HG03108 (cell line): ENCODE data around the gene TXNDC2.
"Not testable (repeated sequence)": the region's sequence is repeated elsewhere in the genome, so short reads cannot be mapped to it uniquely, and the experiment has no call there.

Source experiments
- ATAC-seq: cut with Tn5 transposase; IDR thresholded peaks from one replicate; pipeline ENCODE4 v1.9.1; 2021; ENCODE audit warnings: moderate library complexity; ENCODE audit not compliant: unreplicated experiment

The TXNDC2 gene

DNA sequence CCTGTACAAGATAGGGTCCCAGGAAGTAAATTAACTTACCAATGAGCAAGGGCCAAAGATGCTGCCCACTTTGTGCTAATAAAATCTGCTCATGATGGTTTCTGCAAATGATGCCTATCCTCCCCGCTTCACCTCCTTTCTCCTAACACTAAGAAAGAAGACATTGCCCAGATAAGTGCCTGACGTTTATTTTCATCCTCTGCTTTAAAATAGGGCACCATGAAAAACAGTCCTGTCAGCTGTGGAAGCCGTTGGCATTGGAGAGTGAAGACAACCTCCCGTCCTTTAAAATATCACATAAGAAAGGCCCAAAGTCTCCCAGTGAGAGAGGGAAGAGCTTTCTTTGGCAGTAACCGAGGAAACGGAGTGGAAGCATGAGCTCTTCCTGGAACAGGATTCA lies 1.7 kb upstream of the TXNDC2 start:
- ATAC-seq = no peak

DNA sequence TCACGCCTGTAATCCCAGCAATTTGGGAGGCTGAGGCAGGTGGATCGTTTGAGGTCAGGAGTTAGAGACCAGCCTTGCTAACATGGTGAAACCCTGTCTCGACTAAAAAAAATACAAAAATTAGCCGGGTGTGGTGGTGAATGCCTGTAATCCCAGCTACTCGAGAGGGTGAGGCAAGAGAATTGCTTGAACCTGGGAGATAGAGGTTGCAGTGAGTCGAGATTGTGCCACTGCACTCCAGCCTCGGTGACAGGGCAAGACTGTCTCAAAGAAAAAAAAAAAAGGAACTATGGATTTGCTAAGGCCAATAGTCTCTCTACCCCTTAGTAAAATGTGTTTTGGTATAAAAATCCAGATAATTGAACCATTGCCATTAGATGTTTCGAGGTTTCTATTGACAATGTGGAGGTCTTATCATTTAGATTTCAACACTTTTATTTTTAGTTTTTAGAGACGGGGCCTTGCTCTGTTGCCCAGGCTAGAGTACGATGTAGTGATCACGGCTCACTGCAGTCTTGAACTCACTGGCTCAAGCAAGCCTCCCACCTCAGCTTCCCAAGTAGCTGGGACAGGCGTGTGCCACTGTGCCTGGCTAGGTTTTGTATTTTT lies 1.1 kb upstream of the TXNDC2 start:
- no peak for ATAC-seq

DNA sequence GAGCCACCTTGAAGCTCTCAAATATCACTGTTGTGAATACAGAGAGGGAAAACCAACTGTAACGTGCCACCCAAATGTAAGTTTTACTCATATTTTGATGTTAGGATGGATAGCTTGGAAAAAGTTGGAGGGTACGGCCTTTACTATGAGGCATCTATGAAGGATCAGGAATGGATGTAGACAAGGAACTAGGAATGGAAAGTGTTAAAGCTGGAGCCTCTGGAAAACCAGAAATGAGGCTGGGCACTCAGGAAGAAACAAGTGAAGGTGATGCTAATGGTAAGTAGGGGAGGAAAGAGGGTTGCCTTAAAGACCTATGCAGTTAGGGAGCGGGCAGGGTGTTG lies 204 bp downstream of the TXNDC2 start:
- ATAC-seq = no peak

DNA sequence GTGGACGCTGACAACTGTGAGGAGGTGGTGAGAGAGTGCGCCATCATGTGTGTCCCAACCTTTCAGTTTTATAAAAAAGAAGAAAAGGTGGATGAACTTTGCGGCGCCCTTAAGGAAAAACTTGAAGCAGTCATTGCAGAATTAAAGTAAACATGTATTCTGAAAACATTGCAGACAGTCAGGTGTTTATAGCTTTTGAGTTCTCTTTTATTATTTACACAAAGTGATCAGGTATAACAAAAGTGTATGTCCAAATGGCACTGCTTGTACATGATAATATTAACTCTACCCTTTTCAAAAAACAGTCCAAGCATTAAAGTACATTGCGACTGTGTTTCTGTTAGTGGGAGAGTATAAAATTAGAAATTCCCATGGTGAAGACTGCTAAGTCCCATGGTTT lies 2.2 kb downstream of the TXNDC2 start:
- no peak for ATAC-seq

DNA sequence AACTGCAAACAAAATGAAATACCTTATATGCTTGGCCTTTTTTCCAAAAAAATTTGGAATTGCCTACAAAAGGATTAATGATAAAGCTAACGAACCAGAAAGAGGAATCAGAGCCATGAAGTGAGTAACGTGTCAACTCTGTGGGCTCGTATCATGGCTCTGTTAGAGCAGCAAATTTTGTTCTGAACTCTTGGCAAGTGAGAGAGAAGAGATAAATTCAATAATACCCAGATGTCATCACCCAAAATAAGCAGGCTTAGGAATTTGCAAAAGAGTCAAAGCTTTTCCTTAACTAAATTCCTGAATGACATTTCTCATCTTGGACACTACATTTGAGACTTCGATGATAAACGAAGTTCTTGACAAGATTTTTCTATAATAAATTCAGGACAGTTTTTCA lies 4.4 kb downstream of the TXNDC2 start:
- no peak for ATAC-seq

DNA sequence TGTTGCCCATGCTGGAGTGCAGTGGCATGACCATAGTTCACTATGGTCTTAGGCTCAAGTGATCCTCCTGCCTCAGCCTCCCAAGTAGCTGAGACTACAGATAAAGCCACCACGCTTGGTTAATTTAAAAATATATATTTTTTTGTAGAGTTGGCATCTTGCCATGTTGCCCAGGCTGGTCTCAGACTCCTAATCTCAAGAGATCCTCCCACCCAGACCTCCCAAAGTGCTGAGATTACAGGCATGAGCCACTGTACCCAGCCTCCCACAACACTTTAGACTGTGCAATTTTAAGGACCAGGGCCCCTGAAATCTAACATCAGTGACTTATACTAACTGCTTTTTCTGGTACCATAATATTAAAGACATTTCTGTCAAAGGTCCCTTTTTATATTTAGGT lies 5.2 kb downstream of the TXNDC2 start:
- ATAC-seq = no peak

DNA sequence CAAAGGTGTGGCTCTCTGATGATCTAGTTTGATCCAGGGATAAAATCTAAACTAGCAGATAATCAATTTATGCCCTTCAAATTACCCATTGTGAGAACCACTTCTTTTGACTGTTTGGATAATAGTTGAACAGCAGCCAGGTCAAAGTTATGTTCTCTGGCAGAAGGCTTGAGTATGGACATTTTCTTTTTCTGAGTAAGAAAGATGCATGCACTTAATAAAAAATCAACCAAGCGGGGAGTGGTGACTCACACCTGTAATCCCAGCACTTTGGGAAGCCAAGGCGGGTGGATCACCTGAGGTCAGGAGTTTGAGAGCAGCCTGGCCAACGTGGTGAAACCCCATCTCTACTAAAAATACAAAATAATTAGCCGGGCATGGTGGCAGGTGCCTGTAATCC lies 5.7 kb downstream of the TXNDC2 start:
- not testable (repeated sequence) for ATAC-seq

DNA sequence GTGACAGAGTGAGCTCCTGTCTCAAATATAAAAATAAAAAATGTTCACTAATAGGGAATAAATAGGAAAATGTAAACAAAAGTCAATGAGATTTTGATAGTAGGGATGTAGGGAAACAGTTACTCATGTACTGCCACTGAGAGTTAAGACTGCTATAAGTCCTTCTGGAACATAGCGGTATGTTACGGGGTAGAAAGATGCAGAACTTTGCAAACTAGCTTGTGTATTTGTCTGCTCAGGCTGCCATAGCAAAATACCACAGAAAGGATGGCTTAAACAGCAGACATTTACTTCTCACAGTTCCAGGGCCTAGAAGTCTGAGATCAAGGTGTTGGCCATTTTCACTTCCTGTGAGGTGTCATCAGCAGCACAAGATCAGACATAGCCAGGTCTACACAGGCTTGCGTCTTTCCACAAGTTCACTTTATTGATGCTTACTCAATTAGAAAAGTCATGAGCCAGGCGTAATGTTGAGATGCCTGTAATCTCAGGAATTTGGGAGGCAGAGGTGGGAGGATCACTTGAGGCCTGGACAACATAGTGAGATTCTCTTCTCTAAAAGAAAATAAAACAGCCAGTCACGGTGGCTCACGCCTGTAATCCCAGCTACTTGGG lies 8.8 kb downstream of the TXNDC2 start:
- ATAC-seq = no peak

DNA sequence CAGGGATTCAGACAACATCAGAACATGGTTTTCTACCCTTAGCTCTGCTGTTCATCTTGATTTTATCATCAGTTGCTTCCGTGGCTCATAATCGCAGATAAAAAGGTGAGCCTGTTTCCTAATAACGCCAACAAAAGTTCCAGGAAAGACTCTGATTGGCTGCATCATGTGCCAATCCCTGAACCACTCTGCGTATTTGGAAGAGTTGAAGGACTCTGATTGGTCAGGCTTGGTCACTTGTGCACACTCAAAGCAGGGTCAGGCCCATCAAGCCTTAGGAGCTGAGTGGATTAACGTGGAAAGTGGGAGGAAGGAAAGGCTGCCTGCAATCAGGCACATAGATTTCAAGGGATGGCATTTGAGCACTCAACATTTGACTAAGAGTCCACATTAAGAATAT lies 11.4 kb downstream of the TXNDC2 start:
- no peak for ATAC-seq

DNA sequence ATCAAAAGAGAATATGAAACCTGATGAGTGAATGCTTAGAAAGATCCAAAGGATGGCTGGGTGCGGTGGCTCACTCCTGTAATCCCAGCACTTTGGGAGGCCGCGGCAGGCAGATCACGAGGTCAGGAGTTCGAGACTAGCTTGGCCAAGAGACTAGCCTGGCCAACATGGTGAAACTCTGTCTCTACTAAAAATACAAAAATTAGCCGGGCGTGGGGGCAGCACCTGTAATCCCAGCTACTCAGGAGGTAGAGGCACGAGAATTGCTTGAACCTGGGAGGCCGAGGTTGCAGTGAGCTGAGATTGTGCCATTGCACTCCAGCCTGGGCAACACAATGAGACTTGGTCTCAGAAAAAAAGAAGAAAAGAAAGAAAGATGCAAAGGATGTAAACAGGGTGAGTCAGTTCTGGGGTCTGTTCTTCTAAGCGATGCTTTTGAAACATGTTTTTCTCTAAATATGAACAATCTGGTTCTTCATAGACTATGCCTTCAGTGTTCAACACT lies 12.1 kb downstream of the TXNDC2 start:
- ATAC-seq = not testable (repeated sequence)

DNA sequence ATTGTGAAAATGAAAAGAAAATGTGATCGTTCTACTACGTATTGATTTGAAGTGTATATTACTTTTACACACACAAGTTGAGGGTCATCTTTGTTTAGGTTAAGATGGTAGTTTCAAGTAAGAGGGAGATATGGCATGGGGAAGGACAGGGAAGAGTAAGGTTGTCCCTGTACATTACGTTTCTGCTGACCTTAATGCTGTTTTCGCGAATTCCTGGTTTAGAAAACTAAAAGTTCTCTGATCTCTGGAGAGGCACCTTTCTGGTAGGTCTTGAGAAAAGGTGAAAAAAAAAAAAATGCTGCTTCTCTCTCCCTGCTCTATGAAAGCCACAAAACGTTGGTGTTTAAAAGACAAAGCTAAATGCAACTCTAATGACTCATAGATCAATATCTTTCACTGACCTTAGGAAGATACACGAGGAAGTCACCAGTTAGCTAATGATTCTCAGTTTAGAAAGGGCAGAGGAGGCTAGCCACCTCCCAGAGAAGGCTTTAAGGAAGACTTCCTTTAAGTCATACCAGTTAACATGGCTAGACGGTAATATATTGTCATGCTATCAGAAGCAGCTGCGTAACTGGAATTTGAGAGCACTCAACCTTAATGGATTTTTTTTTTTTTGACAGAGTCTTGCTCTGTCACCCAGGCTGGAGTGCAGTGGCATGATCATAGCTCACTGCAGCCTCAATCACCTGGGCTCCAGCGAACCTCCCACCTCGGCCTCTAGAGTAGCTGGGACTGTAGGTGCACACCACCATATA lies 13.2 kb downstream of the TXNDC2 start:
- ATAC-seq = no peak

DNA sequence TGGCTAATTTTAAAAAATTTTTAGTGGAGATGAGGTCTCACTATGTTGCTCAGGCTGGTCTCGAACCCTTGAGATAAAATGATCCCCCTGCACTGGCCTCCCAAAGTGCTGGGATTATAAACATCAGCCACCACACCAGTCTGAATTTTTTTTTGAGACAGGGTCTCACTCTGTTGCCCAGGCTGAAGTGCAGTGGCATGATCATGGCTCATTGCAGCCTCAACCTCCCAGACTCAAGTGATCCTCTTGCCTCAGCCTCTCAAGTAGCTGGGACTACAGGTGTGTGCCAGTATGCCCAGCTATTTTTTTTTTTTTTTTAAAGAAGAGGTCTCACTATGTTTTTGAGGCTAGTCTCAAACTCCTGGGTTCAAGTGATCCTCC lies 13.8 kb downstream of the TXNDC2 start:
- ATAC-seq = not testable (repeated sequence)

DNA sequence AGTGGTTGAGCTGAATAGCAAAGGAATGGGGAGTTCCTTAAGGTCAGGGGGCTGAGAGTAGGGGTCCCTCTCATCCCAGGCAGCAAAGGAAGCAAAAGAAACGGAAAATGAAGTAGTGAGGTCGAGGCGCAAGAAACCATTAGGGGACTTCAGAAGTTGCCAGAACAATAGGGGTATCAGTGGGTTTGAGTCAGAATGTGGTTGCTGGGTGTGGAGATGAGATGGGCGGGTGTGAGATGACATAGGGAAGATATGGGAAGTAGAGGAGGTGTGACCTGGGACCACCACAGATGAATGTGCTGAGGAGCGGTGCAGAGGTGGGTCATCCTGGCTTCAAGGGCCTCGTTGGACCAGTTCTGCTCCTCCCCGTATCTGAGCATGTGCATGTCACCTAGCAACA lies 14.9 kb downstream of the TXNDC2 start:
- no peak for ATAC-seq

DNA sequence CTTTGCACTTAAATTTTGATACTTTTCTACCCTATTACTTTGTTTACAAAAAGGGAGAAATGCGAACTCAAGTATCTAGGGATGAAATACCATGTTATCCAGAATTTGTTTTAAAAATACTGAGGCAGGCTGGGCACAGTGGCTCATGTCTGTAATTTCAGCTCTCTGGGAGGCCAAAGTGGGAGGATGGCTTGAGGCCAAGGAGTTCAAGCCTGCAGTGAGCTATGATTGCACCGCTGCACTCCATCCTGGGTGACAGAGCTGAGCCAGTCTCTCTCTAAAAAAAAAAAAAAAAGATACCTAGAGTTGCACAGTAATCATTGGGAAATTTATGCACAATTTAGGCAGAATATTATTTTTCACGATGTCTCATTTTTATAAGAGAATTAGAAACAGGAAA lies 15.6 kb downstream of the TXNDC2 start:
- ATAC-seq = no peak

DNA sequence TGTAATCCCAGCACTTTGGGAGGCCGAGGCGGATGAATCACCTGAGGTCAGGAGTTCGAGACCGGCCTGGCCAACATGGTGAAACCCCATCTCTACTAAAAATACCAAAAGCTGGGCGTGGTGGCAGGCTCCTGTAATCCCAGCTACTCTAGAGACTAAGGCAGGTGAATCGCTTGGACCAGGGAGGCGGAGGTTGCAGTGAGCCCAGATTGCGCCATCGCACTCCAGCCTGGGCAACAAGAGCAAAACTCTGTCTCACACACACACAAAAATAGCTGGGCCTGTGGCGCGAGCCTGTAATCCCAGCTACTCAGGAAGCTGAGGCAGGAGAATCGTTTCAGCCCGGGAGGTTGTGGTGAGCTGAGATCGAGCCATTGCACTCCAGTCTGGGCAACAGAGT lies 16.5 kb downstream of the TXNDC2 start:
- not testable (repeated sequence) for ATAC-seq

DNA sequence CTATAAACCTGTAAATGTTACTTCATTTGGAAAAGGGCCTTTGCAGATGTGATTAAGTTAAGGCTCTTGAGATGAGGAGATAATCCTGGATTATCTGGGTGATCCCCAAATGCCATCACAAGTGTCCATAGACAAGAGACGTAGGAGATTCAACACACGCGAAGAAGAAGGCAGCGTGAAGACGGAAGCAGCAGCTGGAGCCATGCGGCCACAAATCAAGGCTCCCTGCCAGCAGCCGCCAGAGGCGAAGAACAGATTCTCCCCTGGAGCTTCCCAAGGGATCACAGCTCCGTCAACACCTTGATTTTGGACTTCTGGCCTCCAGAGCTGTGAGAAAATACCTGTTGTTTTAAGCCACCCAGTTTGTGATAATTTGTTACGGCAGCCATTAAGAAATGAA lies 17.1 kb downstream of the TXNDC2 start:
- ATAC-seq = no peak

DNA sequence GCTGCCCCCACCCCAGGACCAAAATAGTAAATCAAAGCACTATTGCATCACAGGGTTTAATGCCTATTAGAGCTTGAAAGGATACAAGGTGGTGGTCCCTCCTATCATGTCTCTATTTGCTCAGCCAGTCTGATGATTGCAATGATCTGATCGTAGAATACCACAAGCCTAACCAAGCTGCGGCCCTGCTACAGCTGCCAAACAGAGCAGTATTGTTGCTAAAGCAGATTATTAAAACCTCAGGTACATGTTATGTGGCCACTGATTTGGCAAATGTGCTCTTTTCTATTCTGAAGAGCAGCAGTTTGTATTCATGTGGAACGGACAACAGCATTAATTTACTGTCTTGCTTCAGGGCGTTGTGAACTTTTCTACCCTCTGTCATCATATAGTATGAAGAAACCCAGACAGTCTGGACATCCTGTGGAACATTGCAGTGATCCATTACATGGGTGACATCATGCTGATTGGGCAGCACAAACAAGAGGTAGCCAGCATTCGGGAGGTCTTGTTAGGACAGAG lies 19.7 kb downstream of the TXNDC2 start:
- no peak for ATAC-seq

DNA sequence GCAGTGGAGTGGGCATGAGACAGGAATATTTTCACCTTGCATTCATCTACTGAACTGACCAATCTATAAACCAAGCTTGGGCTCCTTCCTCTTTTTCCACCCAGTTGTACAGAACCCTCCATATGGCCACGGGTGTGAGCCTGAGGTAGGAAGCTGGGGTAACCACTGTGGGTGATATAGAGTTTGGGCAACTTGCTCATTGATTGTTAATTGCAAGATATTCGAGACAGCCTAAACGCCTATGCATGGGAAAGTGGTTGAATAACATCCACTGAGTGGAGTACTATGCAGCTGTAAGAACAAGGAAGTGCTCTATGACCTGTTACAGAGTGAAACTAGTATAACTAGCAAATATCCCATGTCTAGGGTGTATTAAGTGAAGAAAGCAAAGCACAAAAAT lies 20.7 kb downstream of the TXNDC2 start:
- ATAC-seq = no peak

DNA sequence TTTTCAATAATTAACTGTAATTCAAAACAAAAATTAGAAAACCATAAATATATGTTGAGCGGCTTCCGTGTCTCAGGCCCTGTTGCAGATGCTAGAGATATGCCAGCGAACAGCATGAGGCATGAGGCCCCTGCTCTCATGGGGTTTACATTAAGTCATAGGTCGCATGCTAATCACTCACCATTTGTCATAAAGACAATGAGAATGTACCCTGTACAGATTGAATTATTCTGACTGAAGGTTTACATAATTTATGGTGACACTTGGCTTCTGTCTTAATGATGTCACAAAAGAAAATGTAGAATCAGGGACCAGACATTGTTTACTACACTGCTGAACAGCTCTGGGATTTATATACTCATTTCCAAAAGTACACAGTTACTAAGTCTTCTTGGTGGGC lies 22.1 kb downstream of the TXNDC2 start:
- ATAC-seq = no peak

DNA sequence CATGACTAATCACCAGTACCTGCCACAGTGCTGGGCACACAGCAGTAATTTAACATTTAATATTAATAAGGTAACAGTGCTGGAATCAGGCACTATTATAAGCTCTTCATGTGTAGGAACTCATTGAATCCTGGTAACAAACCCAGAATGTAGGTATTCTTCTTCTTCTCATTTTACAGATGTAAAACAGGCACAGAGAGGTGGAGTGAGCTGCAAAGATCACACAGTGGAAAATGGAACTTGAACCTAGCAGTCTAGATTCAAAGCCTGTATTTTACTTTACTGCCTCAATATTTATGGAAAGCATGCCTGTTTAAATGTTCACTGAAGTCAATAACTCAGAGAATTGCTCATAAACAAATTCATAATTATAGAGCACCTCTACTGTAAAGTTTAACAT lies 24.3 kb downstream of the TXNDC2 start:
- ATAC-seq = no peak

DNA sequence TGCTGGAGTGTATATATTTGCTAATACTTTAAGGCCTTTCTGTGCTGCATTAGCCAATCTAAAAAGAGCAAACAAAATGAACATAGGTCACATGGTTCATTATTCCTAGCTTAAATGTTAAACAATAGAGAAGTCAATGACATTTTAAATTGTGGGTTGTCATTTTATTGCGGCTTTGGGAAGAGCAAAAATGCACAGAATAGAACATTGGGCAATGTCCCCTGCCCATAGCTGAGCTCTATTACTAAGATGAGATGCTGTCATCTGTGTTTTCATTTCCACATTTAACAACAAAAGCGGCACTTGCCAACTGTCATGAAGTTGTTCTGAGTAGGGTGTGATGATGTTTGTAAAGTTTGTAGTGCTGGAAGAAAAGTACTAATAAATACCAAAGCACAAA lies 24.9 kb downstream of the TXNDC2 start:
- no peak for ATAC-seq

DNA sequence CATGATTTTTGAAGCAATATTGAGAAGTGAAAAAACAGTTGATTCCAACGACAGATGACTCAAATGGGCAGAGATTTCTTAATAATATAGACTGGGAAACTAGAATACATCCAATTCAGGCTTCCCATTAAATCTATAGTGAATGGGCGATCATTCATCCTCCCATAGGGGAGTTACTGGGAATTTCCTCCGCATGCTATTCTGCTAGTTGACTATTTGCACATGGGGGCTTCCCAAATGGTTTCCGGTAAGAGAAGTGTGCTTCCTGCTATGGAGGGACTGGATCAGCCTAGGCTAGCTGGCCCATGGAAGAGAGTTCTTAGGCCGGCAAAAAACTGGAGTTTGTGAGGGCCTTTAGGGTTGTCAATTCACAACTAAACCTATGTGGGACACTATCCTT lies 25.5 kb downstream of the TXNDC2 start:
- ATAC-seq = no peak
